IMR-90 (cell line): ENCODE results near the gene KRT6C. TPM values are rescaled to one million over a fixed set of nuclear protein-coding genes. Genes with fewer than 3 reads are reported as not detected.
A peak's percentile ranks its signal among the peaks of the same experiment; 100 is the strongest.

Experiments used
- ATAC-seq: fragments of 200-7000 bp; cut with Tn5 transposase; 2 replicates; pipeline ENCODE4 v1.9.1; 2020; ENCODE audit warnings: low read depth, mild to moderate bottlenecking, moderate library complexity
- BruUV-seq: library from RNA; stranded (reverse); fragments of 400-500 nt; replicated peaks from 2 replicates; lab custom pipeline; 2021; lab: Mats Ljungman, UMichigan
- CTCF ChIA-PET: fragments of 300-600 bp; formaldehyde crosslinking; extraction: SDS; loops from one replicate; lab custom pipeline; 2021; ENCODE audit warnings: antibody characterized with exemption; lab: Yijun Ruan, JAX
- POLR2A ChIA-PET: fragments of 300-600 bp; sonication (Branson Sonifier 250); formaldehyde crosslinking; loops from one replicate; lab custom pipeline; 2022; ENCODE audit warnings: antibody characterized with exemption; ENCODE audit not compliant: unreplicated experiment; lab: Charles Lee
- DNase-seq: peaks from one replicate; pipeline ENCODE4 v3.0.0; 2013
- H2AFZ ChIP-seq: replicated peaks from 2 replicates; pipeline ENCODE3; 2013; ENCODE audit warnings: low read length, mild to moderate bottlenecking; ENCODE audit not compliant: poor library complexity
- H2AK5ac ChIP-seq: 2 replicates; pipeline ENCODE4 v1.6.1; 2013; ENCODE audit warnings: low read depth, low read length, inconsistent platforms
- H2AK9ac ChIP-seq: replicated peaks from 2 replicates; pipeline ENCODE3; 2013; ENCODE audit warnings: mild to moderate bottlenecking, low read depth, low read length, moderate library complexity; ENCODE audit not compliant: poor library complexity
- H2BK120ac ChIP-seq: 2 replicates; pipeline ENCODE4 v1.6.1; 2013; ENCODE audit warnings: low read depth, low read length, inconsistent platforms
- H2BK15ac ChIP-seq: 3 replicates; pipeline ENCODE4 v1.6.1; 2013; ENCODE audit warnings: low read depth, low read length, inconsistent platforms
- H2BK20ac ChIP-seq: 2 replicates; pipeline ENCODE4 v1.6.1; 2013; ENCODE audit warnings: low read depth, mild to moderate bottlenecking, inconsistent platforms, low read length, moderate library complexity
- H2BK5ac ChIP-seq: 2 replicates; pipeline ENCODE4 v1.6.1; 2013; ENCODE audit warnings: mild to moderate bottlenecking, low read depth, low read length, inconsistent platforms; ENCODE audit not compliant: poor library complexity, severe bottlenecking
- H3K14ac ChIP-seq: replicated peaks from 2 replicates; pipeline ENCODE4 v1.6.1; 2013; ENCODE audit warnings: low read depth, low read length, inconsistent platforms
- H3K18ac ChIP-seq: 2 replicates; pipeline ENCODE4 v1.6.1; 2013; ENCODE audit warnings: low read depth, low read length, control low read depth
- H3K23ac ChIP-seq: 2 replicates; pipeline ENCODE4 v1.6.1; 2013; ENCODE audit warnings: low read depth, low read length, inconsistent platforms
- H3K27ac ChIP-seq: 2 replicates; pipeline ENCODE4 v1.5.1; 2013; ENCODE audit warnings: mild to moderate bottlenecking, control low read depth, low read length; ENCODE audit not compliant: insufficient read depth
- H3K27me3 ChIP-seq: 2 replicates; pipeline ENCODE4 v1.6.1; 2013; ENCODE audit warnings: low read length; ENCODE audit not compliant: control insufficient read depth, insufficient read depth
- H3K36me3 ChIP-seq: 2 replicates; pipeline ENCODE4 v1.6.1; 2013; ENCODE audit warnings: low read length, mixed read lengths; ENCODE audit not compliant: control insufficient read depth, insufficient read depth
- H3K4ac ChIP-seq: 2 replicates; pipeline ENCODE4 v1.6.1; 2013; ENCODE audit warnings: low read depth, low read length, inconsistent platforms
- H3K4me1 ChIP-seq: 2 replicates; pipeline ENCODE4 v1.6.1; 2013; ENCODE audit warnings: low read length, mixed read lengths; ENCODE audit not compliant: control insufficient read depth, insufficient read depth
- H3K4me2 ChIP-seq: 2 replicates; pipeline ENCODE4 v1.6.1; 2013; ENCODE audit warnings: low read depth, mild to moderate bottlenecking, control low read depth, low read length, moderate library complexity
- H3K4me3 ChIP-seq: 2 replicates; pipeline ENCODE4 v1.5.1; 2013; ENCODE audit warnings: low read depth, mild to moderate bottlenecking, control low read depth, low read length, moderate library complexity; ENCODE audit not compliant: insufficient read depth
- H3K56ac ChIP-seq: 2 replicates; pipeline ENCODE4 v1.6.1; 2013; ENCODE audit warnings: low read length, inconsistent platforms; ENCODE audit not compliant: insufficient read depth; ENCODE audit errors: extremely low read depth
- H3K79me1 ChIP-seq, 2 experiments: 2 replicates each; pipeline ENCODE4 v1.6.1; 2013; ENCODE audit warnings: low read length in 2 of 2, inconsistent platforms in 1 of 2, low read depth in 1 of 2
- H3K9ac ChIP-seq: 2 replicates; pipeline ENCODE4 v1.6.1; 2013; ENCODE audit warnings: low read depth, low read length, control low read depth
- H3K9me1 ChIP-seq: 2 replicates; pipeline ENCODE4 v1.6.1; 2013; ENCODE audit warnings: low read length, inconsistent platforms; ENCODE audit not compliant: insufficient read depth
- H3K9me3 ChIP-seq: 2 replicates; pipeline ENCODE4 v1.6.1; 2013; ENCODE audit warnings: low read length; ENCODE audit not compliant: control insufficient read depth, insufficient read depth
- H4K20me1 ChIP-seq: 2 replicates; pipeline ENCODE4 v1.6.1; 2013; ENCODE audit warnings: low read length, inconsistent platforms; ENCODE audit not compliant: insufficient read depth
- H4K5ac ChIP-seq: 2 replicates; pipeline ENCODE4 v1.6.1; 2013; ENCODE audit warnings: mild to moderate bottlenecking, low read depth, low read length, control low read depth
- H4K8ac ChIP-seq, 2 experiments: 2 replicates each; pipeline ENCODE4 v1.6.1; 2013; ENCODE audit warnings: low read depth in 2 of 2, low read length in 2 of 2, control low read depth in 1 of 2, inconsistent platforms in 1 of 2
- H4K91ac ChIP-seq: 2 replicates; pipeline ENCODE4 v1.6.1; 2013; ENCODE audit warnings: low read depth, low read length, inconsistent platforms; ENCODE audit not compliant: insufficient read depth
- BHLHE40 ChIP-seq: fragments of 150-350 bp; IDR thresholded peaks from 2 replicates; pipeline ENCODE4 v1.6.1; 2016; ENCODE audit warnings: mild to moderate bottlenecking, low read depth, low read length
- CEBPB ChIP-seq: IDR thresholded peaks from 2 replicates; pipeline ENCODE4 v1.6.1; 2012; ENCODE audit warnings: low read depth, low read length, improper control_type of control experiment
- ELK1 ChIP-seq: fragments of 150-350 bp; IDR thresholded peaks from 2 replicates; pipeline ENCODE4 v1.6.1; 2016; ENCODE audit warnings: low read depth, mild to moderate bottlenecking, low read length, moderate library complexity, borderline replicate concordance
- MAZ ChIP-seq: IDR thresholded peaks from 2 replicates; pipeline ENCODE4 v1.6.1; 2012; ENCODE audit warnings: low read depth, mild to moderate bottlenecking, low read length, improper control_type of control experiment, moderate library complexity, borderline replicate concordance
- MXI1 ChIP-seq: IDR thresholded peaks from 2 replicates; pipeline ENCODE4 v1.6.1; 2012; ENCODE audit warnings: low read depth, mild to moderate bottlenecking, low read length, moderate library complexity, borderline replicate concordance
- NFE2L2 ChIP-seq: fragments of 150-350 bp; IDR thresholded peaks from 2 replicates; pipeline ENCODE4 v1.6.1; 2016; ENCODE audit warnings: low read depth, mild to moderate bottlenecking, low read length
- RAD21 ChIP-seq: IDR thresholded peaks from 2 replicates; pipeline ENCODE4 v1.6.1; 2012; ENCODE audit warnings: low read length, improper control_type of control experiment
- RCOR1 ChIP-seq: IDR thresholded peaks from 2 replicates; pipeline ENCODE4 v1.6.1; 2012; ENCODE audit warnings: mild to moderate bottlenecking, low read length, improper control_type of control experiment; ENCODE audit not compliant: insufficient replicate concordance
- RFX5 ChIP-seq: IDR thresholded peaks from 2 replicates; pipeline ENCODE4 v1.8.0; 2012; ENCODE audit warnings: low read depth, mild to moderate bottlenecking, low read length, moderate library complexity
- SMC3 ChIP-seq: fragments of 150-350 bp; IDR thresholded peaks from 2 replicates; pipeline ENCODE4 v1.6.1; 2016; ENCODE audit warnings: low read depth, mild to moderate bottlenecking, antibody characterized with exemption, low read length, moderate library complexity
- WGBS, 2 experiments: methylation state at CpG; one replicate each; pipeline versions ENCODE4 v1.1.5 to v1.1.7; 2013; ENCODE audit warnings: missing lambda C conversion rate in 2 of 2; ENCODE audit not compliant: insufficient read length in 1 of 2; ENCODE audit errors: extremely low coverage in 2 of 2; 5-methylcytosine and 5-hydroxymethylcytosine counted together
- dilution Hi-C: fragments of 300-500 bp; cut with HindIII; formaldehyde crosslinking; loops from one replicate; pipeline ENCODE4 v1.14.3; 2018; ENCODE audit warnings: low sequenced_read_pairs; ENCODE audit not compliant: unreplicated experiment
- in situ Hi-C: fragments of 300-500 bp; cut with MboI; formaldehyde crosslinking; loops from 3 replicates; pipeline ENCODE4 v1.14.3; 2019; ENCODE audit warnings: low sequenced_read_pairs, inconsistent platforms, mixed read lengths
- intact Hi-C: fragments of 100-400 bp; cut with micrococcal nuclease; formaldehyde crosslinking; loops from 2 replicates; pipeline ENCODE4 v1.10.0; 2022
- polyA plus RNA-seq, 3 experiments: library from polyadenylated mRNA; depleted of rRNA; stranded (reverse); fragments of >200 nt; gene quantifications; 2 replicates each; pipeline ENCODE4 v1.2.3, GENCODE V29; 2012; ENCODE audit warnings: low replicate concordance in 1 of 3
- total RNA-seq: library from RNA; depleted of rRNA; stranded (reverse); fragments of >200 nt; gene quantifications from 2 replicates; pipeline ENCODE4 v1.2.3, GENCODE V29; 2012
- TF ChIP-seq, protein P1 (sequence below): conservative IDR thresholded peaks from 2 replicates; pipeline ENCODE4 v1.5.1; 2012; ENCODE audit warnings: mild to moderate bottlenecking, low read depth, low read length, improper control_type of control experiment

Gene KRT6C
- total and polyA plus RNA-seq, 2 of the 4 experiments (the other 2 are of a cell fraction): not detected

DNA sequence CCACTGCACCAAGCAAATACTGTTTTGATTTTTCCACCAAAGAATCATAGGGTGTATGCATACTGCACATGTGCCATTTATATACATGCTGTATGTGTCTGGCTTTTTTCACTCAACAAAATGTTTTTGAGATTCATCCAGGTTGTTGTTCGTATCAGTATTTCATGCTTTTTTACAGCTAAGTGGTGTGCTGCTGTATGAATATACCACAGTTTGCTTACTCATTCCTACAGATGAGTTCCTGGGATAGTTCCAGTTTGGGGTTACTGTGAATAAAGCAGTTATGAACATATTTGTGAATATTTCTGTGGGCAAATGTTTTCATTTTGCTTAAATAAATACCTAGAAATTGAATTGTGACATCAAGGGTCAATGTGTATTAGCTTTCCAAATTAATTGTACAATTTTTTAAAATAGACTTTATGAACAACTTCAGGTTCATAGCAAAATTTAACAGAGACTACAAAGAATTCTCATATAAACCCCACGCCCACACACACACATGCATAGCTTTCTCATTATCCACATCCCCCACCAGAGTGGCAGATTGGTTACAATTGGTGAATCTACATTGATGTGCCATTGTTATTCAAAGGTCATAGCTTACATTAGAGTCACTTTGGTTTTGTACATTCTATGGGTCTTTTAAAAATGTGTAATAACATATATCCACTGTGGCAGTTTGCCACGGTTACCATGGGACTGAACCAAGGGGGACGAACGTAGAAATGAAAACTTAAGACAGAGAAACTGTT is 26.4 kb upstream of the KRT6C start:
- no peak overlapping the region for H2AK5ac ChIP-seq
- POLR2A ChIA-PET: no interaction called here

More for the DNA sequence above, 26.4 kb upstream of the KRT6C start:
- H3K4me2 ChIP-seq: no peak overlapping the region
- H3K27me3 ChIP-seq: peaks cover 3% of the 10 kb centered on the region
- H4K91ac ChIP-seq: no peak overlapping the region
- no peak overlapping the region for H3K23ac ChIP-seq
- H2BK20ac ChIP-seq: no peak overlapping the region
- in situ Hi-C loops: no loop called here
- no peak for TF ChIP-seq SMC3
- no peak for TF ChIP-seq BHLHE40
- no peak for TF ChIP-seq RCOR1
- TF ChIP-seq MAZ: no peak
- no peak for TF ChIP-seq RAD21
- TF ChIP-seq, protein P1, sequence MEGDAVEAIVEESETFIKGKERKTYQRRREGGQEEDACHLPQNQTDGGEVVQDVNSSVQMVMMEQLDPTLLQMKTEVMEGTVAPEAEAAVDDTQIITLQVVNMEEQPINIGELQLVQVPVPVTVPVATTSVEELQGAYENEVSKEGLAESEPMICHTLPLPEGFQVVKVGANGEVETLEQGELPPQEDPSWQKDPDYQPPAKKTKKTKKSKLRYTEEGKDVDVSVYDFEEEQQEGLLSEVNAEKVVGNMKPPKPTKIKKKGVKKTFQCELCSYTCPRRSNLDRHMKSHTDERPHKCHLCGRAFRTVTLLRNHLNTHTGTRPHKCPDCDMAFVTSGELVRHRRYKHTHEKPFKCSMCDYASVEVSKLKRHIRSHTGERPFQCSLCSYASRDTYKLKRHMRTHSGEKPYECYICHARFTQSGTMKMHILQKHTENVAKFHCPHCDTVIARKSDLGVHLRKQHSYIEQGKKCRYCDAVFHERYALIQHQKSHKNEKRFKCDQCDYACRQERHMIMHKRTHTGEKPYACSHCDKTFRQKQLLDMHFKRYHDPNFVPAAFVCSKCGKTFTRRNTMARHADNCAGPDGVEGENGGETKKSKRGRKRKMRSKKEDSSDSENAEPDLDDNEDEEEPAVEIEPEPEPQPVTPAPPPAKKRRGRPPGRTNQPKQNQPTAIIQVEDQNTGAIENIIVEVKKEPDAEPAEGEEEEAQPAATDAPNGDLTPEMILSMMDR: no peak
- TF ChIP-seq ELK1: no peak
- no peak for TF ChIP-seq MXI1
- TF ChIP-seq RFX5: no peak
- TF ChIP-seq NFE2L2: no peak
- no peak for TF ChIP-seq CEBPB
- no TSS peak for BruUV-seq
- H3K4me1 ChIP-seq: no peaks in the 10 kb centered on the region
- no peak overlapping the region for H3K56ac ChIP-seq
- no CpG with 5 or more reads among the region's 5 CpGs for whole genome bisulfite sequencing, 2 experiments
- no peak overlapping the region for H3K4ac ChIP-seq
- H2BK15ac ChIP-seq: no peak overlapping the region
- H3K79me1 ChIP-seq: no peaks in the 10 kb centered on the region
- no peak overlapping the region for H4K8ac ChIP-seq
- ATAC-seq: no peak
- H2BK120ac ChIP-seq: no peak overlapping the region
- dilution Hi-C loops: no loop called here
- H3K18ac ChIP-seq: no peak overlapping the region
- CTCF ChIA-PET: no interaction called here
- intact Hi-C loops: no loop called here
- peak; percentile 34 for DNase-seq
- no peak overlapping the region for H3K9ac ChIP-seq
- H3K36me3 ChIP-seq: no peaks in the 10 kb centered on the region
- no peak overlapping the region for H3K4me3 ChIP-seq
- no peak overlapping the region for H3K27ac ChIP-seq
- no peak overlapping the region for H2AFZ ChIP-seq
- H4K5ac ChIP-seq: no peak overlapping the region
- H3K9me3 ChIP-seq: no peaks in the 10 kb centered on the region
- H2BK5ac ChIP-seq: no peak overlapping the region
- H2AK9ac ChIP-seq: no peak overlapping the region
- no peak overlapping the region for H3K14ac ChIP-seq
- no peaks in the 10 kb centered on the region for H4K20me1 ChIP-seq
- H3K9me1 ChIP-seq: no peaks in the 10 kb centered on the region
